Common myeloid progenitor, CD34-positive (primary cell): ENCODE results near the gene SLC7A11.

Experiments
- CTCF ChIA-PET: fragments of 350-600 bp; sonication (Branson Sonifier 250); formaldehyde crosslinking; loops from one replicate; lab custom pipeline; 2021; ENCODE audit warnings: antibody characterized with exemption; lab: Charles Lee
- POLR2A ChIA-PET: fragments of 350-600 bp; sonication (Branson Sonifier 250); formaldehyde crosslinking; loops from one replicate; lab custom pipeline; 2021; ENCODE audit warnings: antibody characterized with exemption; lab: Charles Lee
- DNase-seq, 3 donors: peaks; one replicate each; pipeline versions ENCODE4 v3.0.0 to v3.0.0-alpha.2; 2013
- H3K27ac ChIP-seq, 2 experiments: 1 replicate in 1 of 2; 2 replicates in 1 of 2; pipeline ENCODE4 v1.7.0; 2013; ENCODE audit warnings: inconsistent platforms in 2 of 2, low read length in 2 of 2, mild to moderate bottlenecking in 2 of 2, low read depth in 1 of 2, moderate library complexity in 1 of 2; ENCODE audit not compliant: severe bottlenecking in 2 of 2, insufficient read depth in 1 of 2, poor library complexity in 1 of 2
- H3K27me3 ChIP-seq, 5 experiments: replicated peaks in 2 of 5; 1 replicate in 3 of 5; 2 replicates in 2 of 5; pipeline versions ENCODE4 v1.6.1 to v1.7.0; 2013; ENCODE audit warnings: low read length in 4 of 5, mild to moderate bottlenecking in 2 of 5, moderate library complexity in 2 of 5, inconsistent platforms in 1 of 5; ENCODE audit not compliant: insufficient read depth in 5 of 5, control insufficient read depth in 4 of 5
- H3K36me3 ChIP-seq, 4 experiments: 1 replicate in 2 of 4; 2 replicates in 2 of 4; pipeline versions ENCODE4 v1.6.1 to v1.7.0; 2013; ENCODE audit warnings: low read length in 3 of 4, control low read depth in 1 of 4, mild to moderate bottlenecking in 1 of 4; ENCODE audit not compliant: control insufficient read depth in 4 of 4, insufficient read depth in 4 of 4
- H3K4me1 ChIP-seq, 4 experiments: 1 replicate in 3 of 4; 2 replicates in 1 of 4; pipeline versions ENCODE4 v1.6.1 to v1.7.1; 2013; ENCODE audit warnings: low read length in 3 of 4, mild to moderate bottlenecking in 3 of 4, control low read depth in 1 of 4, inconsistent platforms in 1 of 4, moderate library complexity in 1 of 4; ENCODE audit not compliant: control insufficient read depth in 4 of 4, insufficient read depth in 4 of 4; ENCODE audit errors: control extremely low read depth in 1 of 4
- H3K4me3 ChIP-seq, 7 experiments: 1 replicate in 4 of 7; 2 replicates in 3 of 7; pipeline versions ENCODE4 v1.5.1 to v1.7.0; 2013; ENCODE audit warnings: mild to moderate bottlenecking in 7 of 7, low read length in 6 of 7, moderate library complexity in 6 of 7, inconsistent platforms in 2 of 7, low read depth in 2 of 7, control low read depth in 1 of 7; ENCODE audit not compliant: insufficient read depth in 4 of 7, control insufficient read depth in 1 of 7; ENCODE audit errors: extremely low read depth in 1 of 7
- H3K9me3 ChIP-seq, 5 experiments: 1 replicate in 4 of 5; 2 replicates in 1 of 5; pipeline versions ENCODE4 v1.6.1 to v1.7.1; 2013; ENCODE audit warnings: low read length in 4 of 5, mild to moderate bottlenecking in 2 of 5, inconsistent platforms in 1 of 5, low read depth in 1 of 5, moderate library complexity in 1 of 5; ENCODE audit not compliant: control insufficient read depth in 4 of 5, insufficient read depth in 2 of 5; ENCODE audit errors: control extremely low read depth in 1 of 5
- WGBS: methylation state at CpG from one replicate; pipeline ENCODE4 v1.1.5; 2013; ENCODE audit not compliant: insufficient coverage; 5-methylcytosine and 5-hydroxymethylcytosine counted together

SLC7A11 gene

GRCh38 chr4:138140879-138141278 is 101.3 kb downstream of the SLC7A11 start:
- POLR2A ChIA-PET = no interaction called here
- DNase-seq = no peak
- Histone ChIP-seq H3K4me1 (no peaks in the 10 kb centered on the region), H3K9me3 (no peaks in the 10 kb centered on the region), H3K4me3 (no peak overlapping the region), H3K36me3 (no peaks in the 10 kb centered on the region), H3K27ac (no peak overlapping the region), H3K27me3 (no peaks in the 10 kb centered on the region)
- CTCF ChIA-PET = no interaction called here

- Histone ChIP-seq H3K9me3 (peaks cover 0 to 2% (median 0%) of the 10 kb centered on the region in 5 experiments), H3K4me3 (no peak overlapping the region), H3K27ac (no peak overlapping the region), H3K4me1 (no peaks in the 10 kb centered on the region), H3K27me3 (no peaks in the 10 kb centered on the region), H3K36me3 (no peaks in the 10 kb centered on the region)
- WGBS = 100% methylated on average over 2 of the region's 2 CpGs
- CTCF ChIA-PET = no interaction called here
- POLR2A ChIA-PET = no interaction called here
- DNase-seq = no peak
Observed at GRCh38 chr4:138138774-138139173, 103.4 kb downstream of the SLC7A11 start.

DNA sequence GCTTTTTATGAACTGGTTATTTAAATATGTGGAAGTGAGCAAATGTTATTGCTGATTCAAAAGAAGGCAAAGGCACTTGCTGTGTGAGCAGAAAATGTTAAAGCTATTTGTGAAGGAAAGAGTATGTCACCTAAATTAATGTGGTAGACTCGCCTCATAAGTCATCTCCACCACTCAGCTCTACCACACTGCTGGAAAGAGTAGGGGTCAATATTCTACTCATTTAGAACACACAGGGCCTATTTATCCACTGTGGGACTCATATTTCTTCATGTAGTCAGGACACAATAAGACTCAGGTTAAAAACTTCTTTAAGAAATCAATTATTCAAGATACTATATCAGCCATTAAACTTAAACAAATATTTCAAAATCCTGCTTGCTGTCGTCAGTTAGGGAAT is 106.5 kb downstream of the SLC7A11 start:
- POLR2A ChIA-PET = no interaction called here
- 100% methylated on average over 1 of the region's 2 CpGs for WGBS
- CTCF ChIA-PET = no interaction called here

DNA sequence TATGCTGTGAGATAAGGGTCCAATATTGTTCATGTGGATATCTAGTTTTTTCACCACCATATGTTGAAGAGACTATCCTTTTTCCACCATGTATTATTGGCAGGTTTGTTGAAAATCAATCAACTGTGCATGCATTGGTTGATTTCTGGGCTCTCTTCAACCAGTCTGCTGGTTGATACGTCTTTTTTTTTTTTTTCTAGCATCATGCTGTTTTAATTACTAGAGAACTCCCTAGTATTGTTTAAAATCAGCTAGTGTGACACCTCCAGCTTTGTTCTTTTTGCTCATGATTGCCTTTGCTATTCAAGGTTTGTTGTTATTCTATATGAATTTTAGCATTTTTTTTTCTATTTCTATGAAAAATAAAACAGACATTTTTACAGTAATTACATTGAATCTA is 123.9 kb downstream of the SLC7A11 start:
- ChIA-PET CTCF (no interaction called here), POLR2A (no interaction called here)
- Histone ChIP-seq H3K4me3 (no peak overlapping the region), H3K9me3 (peaks cover 0 to 3% (median 0%) of the 10 kb centered on the region in 5 experiments), H3K4me1 (no peaks in the 10 kb centered on the region), H3K27ac (no peak overlapping the region), H3K27me3 (no peaks in the 10 kb centered on the region), H3K36me3 (no peaks in the 10 kb centered on the region)
- 100% methylated on average over 1 of the region's 1 CpG for WGBS
- DNase-seq = no peak

More for the DNA sequence above, 106.5 kb downstream of the SLC7A11 start:
- H3K4me3 ChIP-seq = no peak overlapping the region
- no peak for DNase-seq
- no peak overlapping the region for H3K27ac ChIP-seq
- peaks cover 0 to 4% (median 3%) of the 10 kb centered on the region in 5 experiments for H3K9me3 ChIP-seq
- no peaks in the 10 kb centered on the region for H3K36me3 ChIP-seq
- no peaks in the 10 kb centered on the region for H3K4me1 ChIP-seq
- no peaks in the 10 kb centered on the region for H3K27me3 ChIP-seq

- H3K27ac ChIP-seq = no peak overlapping the region
- H3K36me3 ChIP-seq = no peaks in the 10 kb centered on the region
- ChIA-PET CTCF (no interaction called here), POLR2A (no interaction called here)
- H3K4me3 ChIP-seq = no peak overlapping the region
- WGBS = 75% methylated on average over 1 of the region's 2 CpGs
- H3K4me1 ChIP-seq = no peaks in the 10 kb centered on the region
- peaks cover 0 to 2% (median 0%) of the 10 kb centered on the region in 5 experiments for H3K9me3 ChIP-seq
- no peak for DNase-seq
- no peaks in the 10 kb centered on the region for H3K27me3 ChIP-seq
Observed at GRCh38 chr4:138115053-138115452, 127.1 kb downstream of the SLC7A11 start.

- Histone ChIP-seq H3K36me3 (no peaks in the 10 kb centered on the region), H3K27ac (no peak overlapping the region), H3K9me3 (no peaks in the 10 kb centered on the region), H3K4me1 (no peaks in the 10 kb centered on the region), H3K27me3 (no peaks in the 10 kb centered on the region), H3K4me3 (no peak overlapping the region)
- ChIA-PET CTCF (no interaction called here), POLR2A (no interaction called here)
- 100% methylated on average over 1 of the region's 1 CpG for WGBS
- no peak for DNase-seq
Observed at GRCh38 chr4:138114434-138114833, 127.7 kb downstream of the SLC7A11 start.
